NCI-H187 (cell line): ENCODE measurements around the gene PTPMT1.

ENCODE experiments used
- DNase-seq, 2 experiments: peaks; one replicate each; lab custom pipeline; 2025; lab: John Stamatoyannopoulos, UW

Gene PTPMT1

GRCh38 chr11:47607380-47607779, 42.0 kb downstream of the PTPMT1 start:
- DNase-seq = no peak

- DNase-seq = no peak
Observed at GRCh38 chr11:47609675-47610074, 44.3 kb downstream of the PTPMT1 start.

- DNase-seq = no peak
Observed at GRCh38 chr11:47611348-47611794, 46.0 kb downstream of the PTPMT1 start.

- no peak for DNase-seq
Observed at GRCh38 chr11:47615249-47615648, 49.9 kb downstream of the PTPMT1 start.

- DNase-seq = no peak
Observed at GRCh38 chr11:47616726-47617416, 51.5 kb downstream of the PTPMT1 start.

GRCh38 chr11:47617417-47617809, 52.0 kb downstream of the PTPMT1 start:
- no peak for DNase-seq

GRCh38 chr11:47620836-47621378, 55.5 kb downstream of the PTPMT1 start:
- no peak for DNase-seq
